OCI-LY7 (cell line): Measurements from ENCODE around the gene LRRC4C. TPM values are rescaled to one million over a fixed set of nuclear protein-coding genes. Genes with fewer than 3 reads are reported as not detected.

Experiments
- BruUV-seq: library from RNA; stranded (reverse); fragments of 400-500 nt; replicated peaks from 2 replicates; lab custom pipeline; 2021; lab: Mats Ljungman, UMichigan
- CTCF ChIA-PET: fragments of 300-600 bp; sonication (Branson Sonifier 250); formaldehyde crosslinking; loops from one replicate; lab custom pipeline; 2022; ENCODE audit warnings: antibody characterized with exemption; ENCODE audit not compliant: unreplicated experiment; lab: Charles Lee
- POLR2A ChIA-PET: fragments of 300-600 bp; sonication (Branson Sonifier 250); formaldehyde crosslinking; loops from one replicate; lab custom pipeline; 2022; ENCODE audit warnings: antibody characterized with exemption; lab: Charles Lee
- DNase-seq: peaks from one replicate; pipeline ENCODE4 v3.0.0-alpha.2; 2015; ENCODE audit warnings: low spot score
- H2AFZ ChIP-seq: fragments of 200-600 bp; sonication (generic), shearing (Covaris generic); 2 replicates; pipeline ENCODE4 v1.6.1; 2014; ENCODE audit warnings: mild to moderate bottlenecking, antibody characterized with exemption, low read length, moderate library complexity
- H3K27ac ChIP-seq: fragments of 200-600 bp; sonication (generic); 2 replicates; pipeline ENCODE4 v1.5.1; 2014; ENCODE audit warnings: mixed run types, low read depth, mild to moderate bottlenecking, moderate library complexity, low read length, inconsistent platforms; ENCODE audit not compliant: poor library complexity, severe bottlenecking
- H3K36me3 ChIP-seq: fragments of 200-600 bp; sonication (generic); 2 replicates; pipeline ENCODE4 v1.6.1; 2014; ENCODE audit warnings: mild to moderate bottlenecking, antibody characterized with exemption, low read length, moderate library complexity, mixed read lengths; ENCODE audit not compliant: insufficient read depth
- H3K4me1 ChIP-seq: fragments of 200-600 bp; sonication (generic); 2 replicates; pipeline ENCODE4 v1.5.1; 2014; ENCODE audit warnings: mild to moderate bottlenecking, low read length; ENCODE audit not compliant: insufficient read depth, poor library complexity, severe bottlenecking
- H3K4me2 ChIP-seq: fragments of 200-600 bp; sonication (generic); 2 replicates; pipeline ENCODE4 v1.6.1; 2014; ENCODE audit warnings: mild to moderate bottlenecking, low read length
- H3K4me3 ChIP-seq: fragments of 200-600 bp; sonication (generic); 2 replicates; pipeline ENCODE4 v1.5.1; 2014; ENCODE audit warnings: mild to moderate bottlenecking, low read depth, low read length; ENCODE audit not compliant: poor library complexity, severe bottlenecking
- H3K79me2 ChIP-seq: fragments of 200-600 bp; sonication (generic); 2 replicates; pipeline ENCODE4 v1.6.1; 2016; ENCODE audit warnings: low read depth, mild to moderate bottlenecking, low read length, moderate library complexity, mixed read lengths; ENCODE audit not compliant: insufficient read depth
- H3K9me2 ChIP-seq: fragments of 200-600 bp; sonication (generic); 2 replicates; pipeline ENCODE4 v1.6.1; 2016; ENCODE audit warnings: mild to moderate bottlenecking, low read length, mixed read lengths; ENCODE audit not compliant: insufficient read depth
- H3K9me3 ChIP-seq: fragments of 200-600 bp; sonication (generic); 2 replicates; pipeline ENCODE4 v1.6.1; 2014; ENCODE audit warnings: mild to moderate bottlenecking, mixed run types, low read length, mixed read lengths
- H4K20me1 ChIP-seq: fragments of 200-600 bp; sonication (generic); 2 replicates; pipeline ENCODE4 v1.6.1; 2014; ENCODE audit warnings: mild to moderate bottlenecking, antibody characterized with exemption, low read length, moderate library complexity, mixed read lengths; ENCODE audit not compliant: insufficient read depth
- EZH2phosphoT487 ChIP-seq: fragments of 200-600 bp; sonication (generic); IDR thresholded peaks from 2 replicates; pipeline ENCODE4 v1.6.1; 2018; ENCODE audit warnings: low read depth, borderline replicate concordance, mild to moderate bottlenecking, mixed run types, antibody characterized with exemption, low read length, moderate library complexity, mixed read lengths
- intact Hi-C: fragments of 100-400 bp; cut with micrococcal nuclease; formaldehyde crosslinking; loops from one replicate; pipeline ENCODE4 v1.10.0; 2022; ENCODE audit not compliant: unreplicated experiment
- total RNA-seq, 2 experiments: library from RNA; depleted of rRNA in 1 of 2; stranded (reverse); fragments of >200 nt in 1 of 2; shearing (Covaris generic) in 1 of 2; gene quantifications; 2 replicates each; pipeline ENCODE4 v1.2.3, GENCODE V29; 2014 to 2022
- TF ChIP-seq, protein P1 (sequence below): fragments of 200-600 bp; sonication (generic); conservative IDR thresholded peaks from 2 replicates; pipeline ENCODE4 v1.5.1; 2014; ENCODE audit warnings: mild to moderate bottlenecking, antibody characterized with exemption, low read length, moderate library complexity, mixed read lengths

Gene LRRC4C
- total RNA-seq, 2 experiments from 2014 or later, result not detected

DNA sequence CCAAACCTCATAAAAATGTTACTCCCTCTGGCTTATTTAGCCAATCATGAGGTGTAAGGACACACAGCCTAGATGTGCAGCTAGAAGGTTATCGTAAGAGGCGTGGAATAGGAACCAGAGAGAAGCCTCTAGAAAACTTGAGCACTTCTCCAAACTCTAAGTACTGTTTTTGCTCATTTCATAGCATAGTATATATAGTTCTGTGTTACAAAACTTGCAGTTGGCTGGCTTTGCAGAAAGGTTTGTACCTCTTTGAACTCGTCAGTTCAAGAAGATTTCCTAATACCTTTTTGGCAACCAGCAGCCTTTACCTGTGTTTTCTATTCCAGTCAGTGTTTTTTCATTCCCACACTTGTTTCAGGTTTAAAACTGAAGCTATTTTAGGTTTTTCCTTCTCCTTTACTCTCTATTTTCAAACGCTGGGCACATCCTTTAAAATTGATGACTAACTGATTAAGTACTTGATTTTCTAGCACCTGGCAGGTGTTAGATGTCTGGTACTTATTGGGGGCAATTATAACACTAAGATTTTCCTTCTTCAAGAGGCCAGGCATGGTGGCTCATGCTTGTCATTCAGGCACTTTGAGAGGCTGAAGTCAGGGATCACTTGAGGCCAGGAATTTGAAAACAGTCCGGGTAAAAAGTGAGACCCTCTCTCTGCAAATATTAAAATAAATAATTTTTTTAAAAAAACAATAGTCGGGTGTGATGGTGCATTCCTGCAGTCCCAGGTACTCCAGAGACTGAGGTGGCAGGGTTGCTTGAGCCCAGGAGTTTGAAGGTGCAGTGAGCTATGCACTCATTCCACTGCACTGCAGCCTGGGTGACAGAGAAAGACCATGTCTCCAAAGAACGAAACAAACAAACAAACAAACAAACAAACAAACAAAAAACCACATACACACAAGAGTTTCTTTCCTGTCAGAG is 125.2 kb downstream of the LRRC4C start:
- Histone ChIP-seq H4K20me1 (no peaks in the 10 kb centered on the region), H3K4me1 (no peaks in the 10 kb centered on the region), H3K27ac (no peak overlapping the region), H3K79me2 (no peaks in the 10 kb centered on the region), H2AFZ (no peak overlapping the region), H3K36me3 (no peaks in the 10 kb centered on the region), H3K4me2 (no peak overlapping the region), H3K9me3 (no peaks in the 10 kb centered on the region), H3K9me2 (no peaks in the 10 kb centered on the region), H3K4me3 (no peak overlapping the region)
- BruUV-seq, result no TSS peak
- ChIA-PET CTCF (no interaction called here), POLR2A (no interaction called here)
- TF ChIP-seq, protein P1, sequence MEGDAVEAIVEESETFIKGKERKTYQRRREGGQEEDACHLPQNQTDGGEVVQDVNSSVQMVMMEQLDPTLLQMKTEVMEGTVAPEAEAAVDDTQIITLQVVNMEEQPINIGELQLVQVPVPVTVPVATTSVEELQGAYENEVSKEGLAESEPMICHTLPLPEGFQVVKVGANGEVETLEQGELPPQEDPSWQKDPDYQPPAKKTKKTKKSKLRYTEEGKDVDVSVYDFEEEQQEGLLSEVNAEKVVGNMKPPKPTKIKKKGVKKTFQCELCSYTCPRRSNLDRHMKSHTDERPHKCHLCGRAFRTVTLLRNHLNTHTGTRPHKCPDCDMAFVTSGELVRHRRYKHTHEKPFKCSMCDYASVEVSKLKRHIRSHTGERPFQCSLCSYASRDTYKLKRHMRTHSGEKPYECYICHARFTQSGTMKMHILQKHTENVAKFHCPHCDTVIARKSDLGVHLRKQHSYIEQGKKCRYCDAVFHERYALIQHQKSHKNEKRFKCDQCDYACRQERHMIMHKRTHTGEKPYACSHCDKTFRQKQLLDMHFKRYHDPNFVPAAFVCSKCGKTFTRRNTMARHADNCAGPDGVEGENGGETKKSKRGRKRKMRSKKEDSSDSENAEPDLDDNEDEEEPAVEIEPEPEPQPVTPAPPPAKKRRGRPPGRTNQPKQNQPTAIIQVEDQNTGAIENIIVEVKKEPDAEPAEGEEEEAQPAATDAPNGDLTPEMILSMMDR, result no peak
- TF ChIP-seq EZH2phosphoT487, result no peak
- DNase-seq, result no peak
- intact Hi-C loops, result no loop called here

GRCh38 chr11:41333357-41333756 is 126.1 kb downstream of the LRRC4C start:
- H2AFZ ChIP-seq, result no peak overlapping the region
- H3K9me2 ChIP-seq, result no peaks in the 10 kb centered on the region
- no peaks in the 10 kb centered on the region for H4K20me1 ChIP-seq
- POLR2A ChIA-PET, result no interaction called here
- H3K36me3 ChIP-seq, result no peaks in the 10 kb centered on the region
- no TSS peak for BruUV-seq
- no peak for DNase-seq
- no peaks in the 10 kb centered on the region for H3K79me2 ChIP-seq
- CTCF ChIA-PET, result no interaction called here
- H3K4me1 ChIP-seq, result no peaks in the 10 kb centered on the region
- H3K9me3 ChIP-seq, result no peaks in the 10 kb centered on the region
- no peak for TF ChIP-seq EZH2phosphoT487
- TF ChIP-seq, protein P1, result no peak
- H3K4me3 ChIP-seq, result no peak overlapping the region
- no peak overlapping the region for H3K4me2 ChIP-seq
- intact Hi-C loops, result no loop called here
- H3K27ac ChIP-seq, result no peak overlapping the region

GRCh38 chr11:41328324-41328723 is 131.1 kb downstream of the LRRC4C start:
- Histone ChIP-seq H3K9me2 (no peaks in the 10 kb centered on the region), H3K27ac (no peak overlapping the region), H3K79me2 (no peaks in the 10 kb centered on the region), H4K20me1 (no peaks in the 10 kb centered on the region), H3K4me1 (no peaks in the 10 kb centered on the region), H3K9me3 (no peaks in the 10 kb centered on the region), H2AFZ (no peak overlapping the region), H3K4me3 (no peak overlapping the region), H3K4me2 (no peak overlapping the region), H3K36me3 (no peaks in the 10 kb centered on the region)
- intact Hi-C loops, result no loop called here
- TF ChIP-seq EZH2phosphoT487, result no peak
- TF ChIP-seq, protein P1, result no peak
- ChIA-PET POLR2A (no interaction called here), CTCF (no interaction called here)
- no TSS peak for BruUV-seq
- DNase-seq, result no peak
